Osteoblast (primary cell): ENCODE data around the gene PTPRE. TPM values are rescaled to one million over a fixed set of nuclear protein-coding genes. Genes with fewer than 3 reads are reported as not detected.
A peak's percentile ranks its signal among the peaks of the same experiment; 100 is the strongest.

ENCODE experiments used
- DNase-seq: peaks from one replicate; pipeline ENCODE4 v3.0.0; 2011; ENCODE audit warnings: low spot score, mixed read lengths; ENCODE audit not compliant: insufficient read length; ENCODE audit errors: missing footprints
- H2AFZ ChIP-seq: 2 replicates; pipeline ENCODE4 v1.6.0; 2011; ENCODE audit warnings: mild to moderate bottlenecking, low read length
- H3K27ac ChIP-seq: 2 replicates; pipeline ENCODE4 v1.5.1; 2011; ENCODE audit warnings: mild to moderate bottlenecking, low read depth, low read length, moderate library complexity
- H3K27me3 ChIP-seq: 2 replicates; pipeline ENCODE4 v1.6.0; 2012; ENCODE audit warnings: mild to moderate bottlenecking, control low read depth, inconsistent platforms, low read length, moderate library complexity; ENCODE audit not compliant: insufficient read depth
- H3K36me3 ChIP-seq: 2 replicates; pipeline ENCODE4 v1.5.1; 2011; ENCODE audit warnings: mild to moderate bottlenecking, low read length, control low read depth, moderate library complexity; ENCODE audit not compliant: insufficient read depth
- H3K4me1 ChIP-seq: 2 replicates; pipeline ENCODE4 v1.5.1; 2011; ENCODE audit warnings: mild to moderate bottlenecking, low read length, control low read depth, moderate library complexity; ENCODE audit not compliant: insufficient read depth
- H3K4me2 ChIP-seq: 2 replicates; pipeline ENCODE4 v1.6.0; 2011; ENCODE audit warnings: mild to moderate bottlenecking, low read length; ENCODE audit not compliant: insufficient read depth
- H3K4me3 ChIP-seq: fragments of 200-600 bp; sonication (generic); 3 replicates; pipeline ENCODE4 v1.5.1; 2012; ENCODE audit warnings: mild to moderate bottlenecking, low read length, inconsistent platforms; ENCODE audit not compliant: insufficient read depth
- H3K79me2 ChIP-seq: 2 replicates; pipeline ENCODE4 v1.6.0; 2012; ENCODE audit warnings: mild to moderate bottlenecking, low read length, control low read depth, inconsistent platforms; ENCODE audit not compliant: insufficient read depth
- H3K9me3 ChIP-seq: 2 replicates; pipeline ENCODE4 v1.5.1; 2011; ENCODE audit warnings: low read depth, low read length, control low read depth
- H4K20me1 ChIP-seq: 2 replicates; pipeline ENCODE4 v1.6.0; 2012; ENCODE audit warnings: mild to moderate bottlenecking, low read length, control low read depth; ENCODE audit not compliant: insufficient read depth
- CTCF ChIP-seq: IDR thresholded peaks from 2 replicates; pipeline ENCODE4 v1.5.1; 2011; ENCODE audit warnings: mild to moderate bottlenecking, low read depth, low read length, moderate library complexity; ENCODE audit errors: extremely low read depth
- total RNA-seq: library from RNA; depleted of rRNA; stranded (reverse); fragments of >200 nt; gene quantifications from 2 replicates; pipeline ENCODE4 v1.2.3, GENCODE V29; 2012

PTPRE gene
- total RNA-seq, 1 donor: 9.0 TPM

- Histone ChIP-seq H3K4me1 (peaks cover 13% of the 10 kb centered on the region), H4K20me1 (no peaks in the 10 kb centered on the region), H3K9me3 (no peaks in the 10 kb centered on the region), H3K27me3 (no peaks in the 10 kb centered on the region), H3K79me2 (no peaks in the 10 kb centered on the region), H3K27ac (no peak overlapping the region), H3K4me3 (no peak overlapping the region), H2AFZ (no peak overlapping the region), H3K4me2 (no peak overlapping the region), H3K36me3 (peaks cover 3% of the 10 kb centered on the region)
- peak; percentile 44 for DNase-seq
- no peak for TF ChIP-seq CTCF
These were observed 139.5 kb downstream of the PTPRE start for GRCh38 chr10:128046156-128046952.

GRCh38 chr10:128046953-128047290 lies 140.0 kb downstream of the PTPRE start:
- Histone ChIP-seq H3K27ac (peak overlapping the region; percentile 60), H3K4me1 (peaks cover 13% of the 10 kb centered on the region), H3K27me3 (no peaks in the 10 kb centered on the region), H3K4me3 (peak overlapping the region; percentile 60), H2AFZ (peak overlapping the region; percentile 59), H4K20me1 (no peaks in the 10 kb centered on the region), H3K79me2 (no peaks in the 10 kb centered on the region), H3K9me3 (no peaks in the 10 kb centered on the region), H3K36me3 (peaks cover 3% of the 10 kb centered on the region), H3K4me2 (no peak overlapping the region)
- no peak for TF ChIP-seq CTCF
- DNase-seq: no peak

- DNase-seq: peak; percentile 96
- no peak for TF ChIP-seq CTCF
These were observed 140.4 kb downstream of the PTPRE start for GRCh38 chr10:128047351-128047750.

GRCh38 chr10:128047991-128048818 lies 141.3 kb downstream of the PTPRE start:
- peak overlapping the region; percentile 77 for H3K4me2 ChIP-seq
- TF ChIP-seq CTCF: no peak
- no peaks in the 10 kb centered on the region for H4K20me1 ChIP-seq
- H3K9me3 ChIP-seq: no peaks in the 10 kb centered on the region
- H3K27ac ChIP-seq: peak overlapping the region; percentile 60
- H3K4me3 ChIP-seq: peak overlapping the region; percentile 60
- no peaks in the 10 kb centered on the region for H3K27me3 ChIP-seq
- peak; percentile 84 for DNase-seq
- no peaks in the 10 kb centered on the region for H3K79me2 ChIP-seq
- no peak overlapping the region for H2AFZ ChIP-seq
- peaks cover 13% of the 10 kb centered on the region for H3K4me1 ChIP-seq
- peaks cover 3% of the 10 kb centered on the region for H3K36me3 ChIP-seq

More at GRCh38 chr10:128047351-128047750, 140.4 kb downstream of the PTPRE start:
- H3K79me2 ChIP-seq: no peaks in the 10 kb centered on the region
- no peaks in the 10 kb centered on the region for H3K27me3 ChIP-seq
- H2AFZ ChIP-seq: peak overlapping the region; percentile 76
- H3K36me3 ChIP-seq: peaks cover 3% of the 10 kb centered on the region
- peak overlapping the region; percentile 60 for H3K4me3 ChIP-seq
- H3K4me2 ChIP-seq: peak overlapping the region; percentile 77
- H3K27ac ChIP-seq: peak overlapping the region; percentile 60
- peaks cover 13% of the 10 kb centered on the region for H3K4me1 ChIP-seq
- H3K9me3 ChIP-seq: no peaks in the 10 kb centered on the region
- H4K20me1 ChIP-seq: no peaks in the 10 kb centered on the region
